ENCODE measurements around the gene ANKRD39. TPM values are rescaled to one million over a fixed set of nuclear protein-coding genes. Genes with fewer than 3 reads are reported as not detected.

Gene ANKRD39
- total RNA-seq, 1 experiment from 2014 or later: 12.2 TPM

DNA sequence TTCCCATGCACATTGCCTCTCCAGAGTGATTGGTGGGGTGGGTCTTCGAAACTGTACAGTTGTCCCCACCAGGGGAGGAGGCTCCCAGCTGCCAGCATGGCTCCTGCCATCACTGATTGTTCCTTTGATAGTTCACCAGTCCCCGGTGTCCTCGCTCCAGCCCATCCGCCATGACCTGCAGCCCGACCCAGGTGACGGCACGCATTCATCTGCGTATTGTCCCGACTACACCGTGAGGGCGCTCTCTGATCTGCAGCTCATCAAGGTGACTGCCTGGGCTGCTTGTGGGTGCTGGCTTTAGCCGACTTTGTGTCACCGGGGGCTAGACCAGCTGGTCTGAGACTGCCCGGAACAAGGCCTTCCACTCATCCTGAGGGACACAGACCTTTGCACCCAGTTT lies 29.4 kb downstream of the ANKRD39 start:
- Mint-ChIP-seq H3K4me3 (ENCODE audit: low read depth, unreplicated experiment) (no peak overlapping the region), H3K4me1 (ENCODE audit: low read depth, unreplicated experiment) (peaks cover 19% of the 10 kb centered on the region), H3K36me3 (ENCODE audit: insufficient read depth, unreplicated experiment) (peaks cover 28% of the 10 kb centered on the region), H3K27me3 (ENCODE audit: unreplicated experiment) (no peaks in the 10 kb centered on the region), H3K9me3 (ENCODE audit: low read depth, unreplicated experiment) (no peaks in the 10 kb centered on the region), H3K27ac (ENCODE audit: unreplicated experiment) (no peak overlapping the region)
- TF ChIP-seq, protein P1, sequence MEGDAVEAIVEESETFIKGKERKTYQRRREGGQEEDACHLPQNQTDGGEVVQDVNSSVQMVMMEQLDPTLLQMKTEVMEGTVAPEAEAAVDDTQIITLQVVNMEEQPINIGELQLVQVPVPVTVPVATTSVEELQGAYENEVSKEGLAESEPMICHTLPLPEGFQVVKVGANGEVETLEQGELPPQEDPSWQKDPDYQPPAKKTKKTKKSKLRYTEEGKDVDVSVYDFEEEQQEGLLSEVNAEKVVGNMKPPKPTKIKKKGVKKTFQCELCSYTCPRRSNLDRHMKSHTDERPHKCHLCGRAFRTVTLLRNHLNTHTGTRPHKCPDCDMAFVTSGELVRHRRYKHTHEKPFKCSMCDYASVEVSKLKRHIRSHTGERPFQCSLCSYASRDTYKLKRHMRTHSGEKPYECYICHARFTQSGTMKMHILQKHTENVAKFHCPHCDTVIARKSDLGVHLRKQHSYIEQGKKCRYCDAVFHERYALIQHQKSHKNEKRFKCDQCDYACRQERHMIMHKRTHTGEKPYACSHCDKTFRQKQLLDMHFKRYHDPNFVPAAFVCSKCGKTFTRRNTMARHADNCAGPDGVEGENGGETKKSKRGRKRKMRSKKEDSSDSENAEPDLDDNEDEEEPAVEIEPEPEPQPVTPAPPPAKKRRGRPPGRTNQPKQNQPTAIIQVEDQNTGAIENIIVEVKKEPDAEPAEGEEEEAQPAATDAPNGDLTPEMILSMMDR (IDR thresholded peaks at IDR 0.05; ENCODE audit: unreplicated experiment): no peak
- no TSS peak for BruUV-seq (replicated peaks)
- intact Hi-C loops (cut with micrococcal nuclease; ENCODE audit: unreplicated experiment): no loop called here
- no peak for DNase-seq
- CTCF ChIA-PET: no interaction called here

DNA sequence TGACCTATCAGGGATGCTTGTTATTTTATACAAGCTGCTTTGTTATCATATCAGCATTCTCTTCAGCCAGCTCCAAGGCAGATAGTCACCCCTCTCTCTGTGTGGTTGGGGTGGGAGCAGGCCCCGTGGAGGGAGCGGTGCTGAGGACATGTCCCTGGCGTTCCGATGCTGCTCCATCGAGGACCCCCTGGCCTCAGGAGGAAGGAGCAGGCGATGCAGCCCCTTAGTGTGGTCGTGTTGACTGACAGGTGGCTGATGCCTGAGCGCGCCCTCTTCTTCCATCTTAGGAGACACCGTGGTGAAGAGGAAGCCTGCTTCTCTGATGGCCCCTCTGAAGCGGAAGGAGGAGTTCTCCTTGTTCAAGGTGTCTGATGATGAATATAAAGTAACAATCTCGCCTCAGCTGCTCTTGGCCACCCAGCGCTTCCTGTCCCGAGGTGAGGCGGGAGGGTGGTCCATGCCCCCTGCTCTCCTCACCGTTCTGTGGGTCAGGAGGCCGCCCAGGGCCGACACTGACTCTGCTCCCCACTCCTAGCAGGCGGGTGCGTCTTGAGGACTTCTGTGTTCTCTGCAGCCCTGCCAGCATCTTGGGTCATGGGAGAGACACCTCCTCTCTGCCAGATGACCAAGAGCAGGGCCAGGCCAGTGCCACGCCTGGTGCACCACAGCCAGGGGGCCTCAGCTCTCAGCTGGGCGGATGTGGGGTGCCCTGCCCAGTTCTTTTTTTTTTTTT lies 31.1 kb downstream of the ANKRD39 start:
- DNase-seq: no peak
- no peak overlapping the region for H3K4me3 Mint-ChIP-seq (ENCODE audit: low read depth, unreplicated experiment)
- H3K36me3 Mint-ChIP-seq (ENCODE audit: insufficient read depth, unreplicated experiment): peaks cover 13% of the 10 kb centered on the region
- CTCF ChIA-PET: no interaction called here
- no peaks in the 10 kb centered on the region for H3K9me3 Mint-ChIP-seq (ENCODE audit: low read depth, unreplicated experiment)
- H3K4me1 Mint-ChIP-seq (ENCODE audit: low read depth, unreplicated experiment): peaks cover 3% of the 10 kb centered on the region
- intact Hi-C loops (cut with micrococcal nuclease; ENCODE audit: unreplicated experiment): no loop called here
- no TSS peak for BruUV-seq (replicated peaks)
- H3K27me3 Mint-ChIP-seq (ENCODE audit: unreplicated experiment): no peaks in the 10 kb centered on the region
- no peak overlapping the region for H3K27ac Mint-ChIP-seq (ENCODE audit: unreplicated experiment)
- TF ChIP-seq, protein P1 (IDR thresholded peaks at IDR 0.05; ENCODE audit: unreplicated experiment): no peak

GRCh38 chr2:96825057-96825456 lies 32.8 kb downstream of the ANKRD39 start:
- Mint-ChIP-seq H3K27me3 (ENCODE audit: unreplicated experiment) (no peaks in the 10 kb centered on the region), H3K4me1 (ENCODE audit: low read depth, unreplicated experiment) (peaks cover 17% of the 10 kb centered on the region), H3K4me3 (ENCODE audit: low read depth, unreplicated experiment) (no peak overlapping the region), H3K27ac (ENCODE audit: unreplicated experiment) (no peak overlapping the region), H3K36me3 (ENCODE audit: insufficient read depth, unreplicated experiment) (peaks cover 11% of the 10 kb centered on the region), H3K9me3 (ENCODE audit: low read depth, unreplicated experiment) (no peaks in the 10 kb centered on the region)
- TF ChIP-seq, protein P1 (IDR thresholded peaks at IDR 0.05; ENCODE audit: unreplicated experiment): no peak
- CTCF ChIA-PET: no interaction called here
- DNase-seq: no peak
- intact Hi-C loops (cut with micrococcal nuclease; ENCODE audit: unreplicated experiment): no loop called here
- BruUV-seq (replicated peaks): no TSS peak

DNA sequence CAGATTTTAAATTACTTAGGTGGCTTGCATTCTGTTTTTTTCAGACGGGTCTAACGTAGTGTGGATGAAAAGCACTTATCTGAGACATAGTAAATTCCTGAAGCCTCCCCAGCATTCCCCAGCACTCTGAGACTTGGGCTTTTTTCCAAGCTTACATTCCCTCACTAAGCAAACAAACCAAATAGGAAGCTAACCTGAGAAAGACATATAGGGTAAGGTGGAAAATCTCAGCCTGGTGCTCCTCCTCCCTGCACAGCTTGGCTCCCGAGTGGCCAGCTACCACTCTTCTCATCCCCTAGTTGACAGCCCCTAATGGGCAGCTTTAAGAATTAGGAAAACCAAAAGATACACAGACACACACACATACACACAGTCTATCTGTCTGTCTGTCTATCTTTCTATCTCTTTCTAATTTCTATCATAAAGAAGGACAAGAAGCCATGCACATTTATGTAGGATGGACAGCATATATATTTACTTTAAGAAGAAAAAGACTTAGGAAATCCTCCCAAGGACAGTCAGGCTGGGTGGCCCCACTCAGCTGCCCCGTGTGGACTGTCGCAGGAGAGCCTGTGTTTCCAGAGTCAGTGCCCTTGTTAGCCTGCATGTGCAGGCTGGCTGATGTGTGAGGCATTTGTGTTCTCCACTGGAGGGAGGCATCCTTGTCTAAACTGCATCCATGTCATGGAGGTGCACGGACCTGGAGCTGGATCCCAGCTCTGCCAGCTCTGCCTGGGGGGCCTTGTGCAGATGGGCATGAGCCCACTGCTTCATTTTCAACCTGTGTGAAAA lies 33.5 kb downstream of the ANKRD39 start:
- Mint-ChIP-seq H3K4me1 (ENCODE audit: low read depth, unreplicated experiment) (peaks cover 25% of the 10 kb centered on the region), H3K27me3 (ENCODE audit: unreplicated experiment) (no peaks in the 10 kb centered on the region), H3K27ac (ENCODE audit: unreplicated experiment) (no peak overlapping the region), H3K9me3 (ENCODE audit: low read depth, unreplicated experiment) (no peaks in the 10 kb centered on the region), H3K36me3 (ENCODE audit: insufficient read depth, unreplicated experiment) (peaks cover 18% of the 10 kb centered on the region), H3K4me3 (ENCODE audit: low read depth, unreplicated experiment) (no peak overlapping the region)
- DNase-seq: no peak
- CTCF ChIA-PET: interaction anchor here (0.9 kb wide), 1 partner anchor 34 kb away, joined by 4 read pairs; no protein-coding TSS in a partner anchor
- intact Hi-C loops (cut with micrococcal nuclease; ENCODE audit: unreplicated experiment): no loop called here
- BruUV-seq (replicated peaks): no TSS peak
- TF ChIP-seq, protein P1 (IDR thresholded peaks at IDR 0.05; ENCODE audit: unreplicated experiment): no peak
